Activated T-helper 1 cell treated with Interleukin-2 at 50 U/mL for 16 hours (primary cell): Measurements from ENCODE around the gene SKOR1.
A peak's percentile ranks its signal among the peaks of the same experiment; 100 is the strongest.

Source experiments
- DNase-seq: peaks from one replicate; pipeline ENCODE4 v3.0.0-alpha.2; 2020; ENCODE audit warnings: low read depth

Gene SKOR1

DNA sequence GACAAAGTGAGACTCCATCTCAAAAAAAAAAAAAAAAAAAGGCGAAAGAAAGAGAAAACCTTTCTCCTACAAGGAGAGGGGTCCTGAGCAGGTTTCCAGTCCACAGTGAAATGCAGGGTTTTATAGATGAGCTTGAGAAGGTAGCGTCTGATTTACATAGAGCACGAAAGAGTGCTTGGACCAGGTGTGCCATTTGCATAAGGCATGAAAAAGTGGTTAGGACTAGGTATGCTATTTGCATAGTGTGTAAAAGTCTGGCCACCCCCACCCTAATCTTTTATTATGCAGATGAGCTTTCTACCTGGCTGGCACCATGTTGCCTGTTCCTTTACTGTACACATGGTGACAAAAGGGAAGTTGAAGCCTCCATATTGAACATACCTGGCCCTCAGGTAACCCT is 28.1 kb downstream of the SKOR1 start:
- no peak for DNase-seq

DNA sequence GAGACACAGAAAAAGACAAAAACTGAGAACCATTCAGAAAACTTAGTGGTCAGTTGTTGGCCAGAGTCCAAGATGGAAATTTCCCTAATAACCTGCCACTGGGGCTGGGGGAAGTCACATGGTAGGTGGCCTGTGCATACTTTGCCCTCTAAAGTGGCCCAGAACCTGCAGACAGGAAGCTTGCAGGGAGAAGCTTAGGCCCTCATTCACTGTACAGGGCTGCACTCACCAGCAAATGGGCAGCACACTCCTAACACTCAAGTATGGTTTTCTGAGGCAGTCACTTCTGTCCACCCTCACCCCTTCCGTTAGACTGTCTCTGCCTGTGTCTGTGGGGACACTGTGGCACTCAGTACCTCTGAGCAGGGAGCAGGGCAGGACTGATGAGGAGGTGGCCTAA is 29.0 kb downstream of the SKOR1 start:
- DNase-seq, result no peak

DNA sequence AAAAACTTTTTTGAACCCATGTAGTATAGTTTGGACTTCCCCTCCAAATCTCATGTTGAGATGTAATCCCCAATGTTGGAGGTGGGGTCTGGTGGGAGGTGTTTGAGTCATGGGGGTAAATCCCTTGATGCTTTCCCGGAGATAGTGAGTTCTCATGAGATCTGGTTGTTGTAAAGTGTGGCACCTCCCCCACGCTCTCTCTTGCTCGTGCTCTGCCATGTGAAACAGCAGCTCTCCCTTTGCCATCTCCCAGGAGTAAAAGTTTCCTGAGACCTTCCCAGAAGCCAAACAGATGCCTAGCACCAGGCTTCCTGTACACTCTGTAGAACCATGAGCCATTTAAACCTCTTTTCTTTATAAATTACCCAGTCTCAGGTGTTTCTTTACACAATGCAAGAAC is 30.5 kb downstream of the SKOR1 start:
- DNase-seq, result no peak

DNA sequence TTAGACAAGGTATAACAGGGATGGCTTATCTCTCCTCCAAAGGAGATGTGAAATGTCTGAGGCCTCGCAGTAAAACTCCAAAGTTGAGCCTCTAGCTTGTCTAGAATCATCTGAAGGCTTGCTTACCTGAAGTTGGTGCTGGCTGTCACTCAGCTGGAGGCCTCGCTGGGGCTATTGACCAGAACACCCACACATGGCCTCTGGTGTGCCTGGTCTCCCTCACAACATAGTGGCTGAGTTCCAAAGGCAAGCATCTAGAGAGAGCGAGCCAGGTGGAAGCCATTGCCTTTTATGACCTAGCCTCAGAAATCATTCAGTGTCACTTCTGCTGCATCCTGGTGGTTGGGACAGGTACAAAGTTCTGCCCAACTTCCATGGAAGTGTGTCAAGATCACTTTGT is 31.9 kb downstream of the SKOR1 start:
- DNase-seq, result no peak

DNA sequence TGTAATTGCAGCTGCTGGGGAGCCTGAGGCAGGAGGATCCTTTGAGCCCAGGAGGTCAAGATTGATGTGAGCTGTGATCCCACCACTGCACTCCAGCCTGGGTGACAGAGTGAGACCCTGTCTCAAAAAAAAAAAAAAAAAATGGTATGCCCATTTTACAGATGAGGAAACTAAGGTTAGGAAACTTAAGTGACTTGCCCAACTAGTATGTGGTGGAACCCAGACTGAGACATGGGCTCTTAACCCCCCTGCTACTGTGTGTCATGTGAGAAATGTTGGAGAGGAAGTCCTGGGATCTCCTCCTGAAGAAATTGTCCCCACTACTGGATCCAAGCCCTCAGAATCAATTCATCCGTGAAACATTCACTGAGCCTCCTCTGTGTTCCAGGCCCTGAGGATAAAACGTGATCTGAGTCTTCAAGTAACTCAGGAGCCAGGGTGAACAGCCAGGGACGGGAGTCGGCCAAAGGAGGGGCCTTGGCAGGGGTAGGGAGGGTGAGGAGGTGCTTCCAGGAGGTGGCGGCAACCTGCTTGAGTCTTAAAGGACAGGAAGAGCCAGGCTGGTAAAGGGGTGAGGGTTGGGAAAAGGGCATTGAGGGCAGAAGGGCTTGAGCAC is 34.1 kb downstream of the SKOR1 start:
- no peak for DNase-seq

DNA sequence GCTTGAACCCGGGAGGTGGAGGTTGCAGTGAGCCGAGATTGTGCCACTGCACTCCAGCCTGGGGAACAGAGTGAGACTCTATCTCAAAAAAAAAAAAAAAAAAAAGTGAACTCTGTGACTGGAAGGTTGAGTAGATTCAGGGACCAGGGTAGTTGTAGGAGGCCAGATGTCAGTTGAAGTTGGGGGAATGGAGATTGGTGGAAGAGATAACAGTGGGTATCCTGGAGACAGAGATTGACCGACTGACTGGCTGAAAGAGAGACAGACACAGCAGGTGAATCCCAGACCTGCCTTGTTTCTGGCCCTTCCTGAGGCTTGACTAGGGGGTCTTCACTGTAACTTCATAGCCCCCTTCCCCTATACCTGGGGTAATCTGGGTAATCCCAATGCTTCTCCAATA is 36.7 kb downstream of the SKOR1 start:
- DNase-seq, result no peak

DNA sequence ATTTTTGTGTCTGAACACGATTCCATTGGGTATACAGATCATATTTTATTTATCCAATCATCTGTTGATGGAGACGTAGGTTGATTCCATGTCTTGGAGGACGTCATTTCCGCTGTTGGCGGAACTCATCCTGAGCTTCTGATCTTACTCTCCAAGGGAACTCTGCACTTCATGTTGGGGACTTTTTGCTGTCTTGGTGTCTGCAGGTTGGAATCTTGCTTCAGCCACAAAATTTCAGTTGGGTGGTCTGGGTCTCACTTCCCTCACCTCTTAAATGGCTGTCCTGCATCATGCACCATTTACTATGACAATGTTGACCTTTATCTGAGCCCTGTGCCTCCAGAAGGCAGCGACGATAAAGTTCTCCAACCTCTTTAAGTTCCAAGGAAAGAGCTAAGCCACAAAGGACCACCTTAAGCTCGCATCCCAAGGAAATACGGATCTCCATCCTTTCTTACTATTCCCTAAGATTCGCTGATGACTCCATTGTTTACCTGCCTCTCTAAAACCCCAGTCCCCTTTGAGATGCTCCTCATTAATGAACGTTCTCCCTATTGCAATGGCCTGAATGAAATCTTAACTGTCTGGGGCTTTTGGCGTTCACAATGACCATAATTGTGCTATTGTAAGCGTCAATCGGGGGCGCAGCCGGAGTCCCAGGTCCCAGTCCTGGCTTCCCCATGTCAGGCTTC is 37.6 kb downstream of the SKOR1 start:
- DNase-seq, result no peak

DNA sequence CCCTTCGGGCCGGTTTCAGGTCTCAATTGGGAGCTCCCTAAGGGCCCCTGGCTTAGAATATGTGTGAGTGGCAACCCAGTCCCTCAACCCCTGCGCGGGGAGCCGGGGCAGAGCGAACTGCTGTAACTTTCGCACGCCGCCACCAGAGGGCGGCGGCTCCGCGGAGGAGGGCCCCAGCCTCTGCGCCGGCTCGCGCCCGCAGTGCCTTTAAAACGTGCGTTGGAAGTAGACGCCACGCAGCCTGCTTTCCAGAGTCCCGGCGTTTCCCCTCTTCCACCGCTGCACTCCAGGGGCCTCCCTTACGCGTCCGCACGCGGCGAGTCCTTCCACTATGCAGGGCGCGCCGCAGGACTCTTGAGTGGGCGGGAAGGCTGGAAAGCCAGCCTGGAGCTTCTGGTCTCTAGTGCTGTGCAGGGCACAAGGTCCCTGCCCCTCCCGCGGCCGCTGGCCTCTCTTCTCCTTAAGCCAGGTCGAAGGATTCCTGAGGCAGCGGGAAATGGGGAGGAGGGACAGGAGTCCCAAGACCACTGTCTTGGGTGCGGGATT is 38.2 kb downstream of the SKOR1 start:
- DNase-seq, result peak; percentile 50

DNA sequence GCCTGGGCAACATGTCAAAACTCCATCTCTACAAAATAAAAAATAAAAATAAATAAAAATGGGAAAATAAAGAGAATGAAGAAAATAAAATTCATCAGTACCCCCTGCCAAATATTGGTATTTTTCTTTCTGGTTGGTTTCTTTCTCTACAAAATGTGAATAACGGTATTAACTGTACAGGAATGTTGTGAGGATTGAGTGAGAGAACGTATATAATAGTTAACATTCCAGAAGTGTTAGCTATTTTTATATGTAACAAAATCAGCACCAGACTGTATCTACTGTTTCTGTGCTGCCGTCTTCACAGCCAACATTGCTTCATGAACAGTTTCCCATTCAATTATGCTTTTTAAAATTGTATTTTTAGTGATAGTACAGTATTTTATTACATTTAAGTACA is 40.0 kb downstream of the SKOR1 start:
- no peak for DNase-seq

DNA sequence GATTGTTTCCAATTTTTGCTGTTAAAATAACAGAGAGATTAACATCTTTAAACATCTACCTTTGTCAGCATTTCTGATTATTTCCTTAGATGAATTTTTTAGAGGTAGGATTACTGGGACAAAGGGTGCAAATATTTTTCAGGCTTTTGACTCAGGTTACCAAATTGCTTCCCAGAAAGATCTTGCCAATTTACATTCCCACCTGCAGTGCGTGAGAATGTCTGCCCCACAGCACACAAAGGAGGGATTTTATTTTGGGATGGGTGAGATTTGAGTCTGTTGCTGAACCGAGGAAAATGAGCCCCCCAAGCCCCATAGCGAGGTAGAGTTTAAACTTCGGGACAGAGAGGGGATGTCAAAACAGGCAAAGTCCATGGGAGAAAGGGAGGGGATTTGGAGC is 40.5 kb downstream of the SKOR1 start:
- DNase-seq, result no peak

DNA sequence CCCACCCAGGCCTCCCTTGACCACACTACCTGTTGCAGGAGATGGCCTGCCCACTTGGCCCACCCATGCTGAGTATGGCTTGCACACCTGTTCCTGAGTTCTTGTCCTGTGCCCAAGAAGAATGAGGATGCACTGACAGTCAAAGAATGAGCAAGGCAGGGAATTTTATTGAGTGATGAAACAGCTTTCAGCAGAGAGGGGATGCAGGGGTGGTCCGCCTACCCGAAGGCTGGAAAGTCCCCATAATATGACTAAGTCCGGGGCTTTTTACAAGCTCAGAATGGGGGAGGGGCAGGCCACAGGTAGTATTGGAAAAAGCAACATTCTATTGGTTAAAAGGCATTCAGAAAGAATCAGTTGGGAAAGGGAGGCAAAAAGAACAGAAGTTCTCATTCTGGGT is 44.4 kb downstream of the SKOR1 start:
- no peak for DNase-seq

DNA sequence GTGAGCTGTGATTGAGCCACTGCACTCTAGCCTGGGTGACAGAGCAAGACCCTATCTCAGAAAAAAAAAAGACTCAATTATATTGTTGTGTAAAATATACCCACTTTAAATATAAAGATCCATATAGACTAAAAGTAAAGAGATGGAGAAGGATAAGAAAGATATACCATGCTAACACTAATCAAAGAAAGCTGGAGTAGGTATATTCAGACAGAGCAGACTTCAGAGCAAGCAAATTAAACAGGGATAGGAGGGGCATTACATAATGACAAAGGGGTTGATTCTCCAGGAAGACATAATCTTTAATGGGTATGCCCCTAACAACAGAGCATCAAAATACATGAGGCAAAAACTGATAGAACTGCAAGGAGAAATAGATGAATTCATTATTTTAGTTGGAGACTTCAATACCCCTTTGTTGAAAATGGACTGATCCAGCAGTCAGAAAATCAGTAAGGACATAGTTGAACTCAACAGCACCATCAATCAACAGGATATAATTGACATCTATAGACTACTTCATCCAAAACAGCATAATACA is 45.6 kb downstream of the SKOR1 start:
- DNase-seq, result no peak

DNA sequence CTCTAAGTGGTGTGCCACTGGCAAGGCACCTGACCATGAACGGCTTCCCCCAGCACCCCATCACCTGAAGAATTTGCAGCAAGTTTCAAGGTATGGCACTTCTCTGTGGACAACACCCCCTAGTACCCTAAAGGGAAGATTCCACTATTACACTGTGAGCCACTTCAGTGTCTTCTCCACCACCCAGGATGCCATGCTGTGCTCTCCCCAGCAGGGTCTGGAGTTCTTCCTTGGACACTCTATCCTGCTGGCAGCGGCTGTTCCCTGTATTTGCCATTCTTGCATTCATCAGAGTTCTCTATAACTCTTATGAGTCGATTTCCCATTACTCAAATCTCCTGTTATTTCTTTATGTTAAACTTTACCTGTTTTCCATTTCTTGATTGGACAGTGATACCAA is 48.5 kb downstream of the SKOR1 start:
- DNase-seq, result no peak

DNA sequence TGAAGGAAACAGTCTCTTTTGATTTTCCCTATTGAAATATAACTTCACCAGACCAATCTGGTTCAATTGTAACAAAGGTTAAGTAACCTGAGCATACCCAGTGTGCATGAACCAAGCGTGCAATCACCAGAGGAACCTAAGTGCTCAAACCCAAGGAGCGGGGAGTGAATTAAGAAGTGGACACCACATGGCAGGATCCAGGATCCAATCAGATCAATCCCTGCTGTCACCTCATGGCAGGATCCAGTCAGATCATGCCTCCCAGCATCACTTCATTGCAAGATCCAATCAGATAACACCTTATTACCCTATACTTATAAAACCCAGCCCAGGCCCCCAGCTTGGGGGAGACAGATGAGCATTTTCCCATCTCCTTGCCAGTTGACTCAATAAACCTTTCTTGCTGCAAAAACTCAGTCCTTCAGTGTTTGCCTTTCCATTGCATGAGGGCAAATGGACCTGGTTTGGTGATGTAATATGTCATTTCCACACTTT is 53.5 kb downstream of the SKOR1 start:
- no peak for DNase-seq

DNA sequence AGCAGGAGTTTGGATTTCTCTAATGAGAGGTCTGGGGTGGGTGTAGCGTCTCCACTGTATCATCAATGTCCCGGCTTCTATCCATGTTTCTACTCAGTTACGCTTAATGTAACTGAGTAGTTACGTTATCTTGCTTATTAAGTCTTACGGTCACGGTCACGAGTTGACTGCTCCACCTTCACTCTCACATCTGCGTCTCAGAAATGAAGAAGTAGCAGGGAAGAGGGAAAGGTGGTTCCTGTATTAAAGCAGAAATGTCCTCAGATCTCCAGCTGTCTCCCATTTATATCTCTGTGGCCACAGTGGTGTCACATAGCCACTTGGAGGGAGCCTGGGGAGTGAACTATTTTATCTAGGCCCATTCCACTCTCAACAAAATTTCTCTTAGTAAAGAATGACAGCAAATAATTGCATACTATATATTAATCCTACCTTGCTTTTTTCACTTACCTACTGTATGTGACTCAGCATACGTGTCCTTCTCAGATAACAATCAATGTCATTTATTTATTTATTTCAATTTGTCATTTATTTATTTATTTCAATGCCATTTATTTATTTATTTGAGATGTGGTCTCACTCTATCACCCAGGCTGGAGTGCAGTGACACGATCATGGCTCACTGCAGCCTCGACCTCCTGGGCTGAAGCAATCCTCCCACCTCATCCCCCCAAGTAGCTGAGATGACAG is 54.3 kb downstream of the SKOR1 start:
- no peak for DNase-seq

DNA sequence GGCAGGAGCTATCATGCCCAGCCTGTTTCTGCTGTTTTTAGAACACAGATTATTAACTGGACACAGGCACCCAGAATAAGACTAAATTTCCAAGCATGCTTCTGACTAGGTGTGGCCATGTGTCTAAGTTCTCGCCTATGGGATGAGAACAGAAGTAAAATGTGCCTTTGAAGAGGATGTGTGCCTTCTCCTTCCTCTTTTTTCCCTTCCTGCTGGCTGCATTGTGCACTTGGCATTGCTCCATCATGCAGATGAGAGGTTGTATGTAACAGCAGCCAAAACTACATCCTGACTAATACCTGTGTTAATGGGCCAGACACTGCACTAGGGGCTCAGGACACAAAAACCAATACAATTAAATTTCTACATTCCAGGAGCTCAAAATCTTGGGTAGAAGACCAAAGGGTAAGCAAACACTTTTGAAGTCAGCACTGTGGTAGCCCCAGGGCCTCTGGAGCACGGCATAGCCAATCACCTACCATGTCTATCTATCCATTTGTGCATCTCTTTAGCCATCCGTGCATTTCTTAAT is 55.4 kb downstream of the SKOR1 start:
- no peak for DNase-seq

DNA sequence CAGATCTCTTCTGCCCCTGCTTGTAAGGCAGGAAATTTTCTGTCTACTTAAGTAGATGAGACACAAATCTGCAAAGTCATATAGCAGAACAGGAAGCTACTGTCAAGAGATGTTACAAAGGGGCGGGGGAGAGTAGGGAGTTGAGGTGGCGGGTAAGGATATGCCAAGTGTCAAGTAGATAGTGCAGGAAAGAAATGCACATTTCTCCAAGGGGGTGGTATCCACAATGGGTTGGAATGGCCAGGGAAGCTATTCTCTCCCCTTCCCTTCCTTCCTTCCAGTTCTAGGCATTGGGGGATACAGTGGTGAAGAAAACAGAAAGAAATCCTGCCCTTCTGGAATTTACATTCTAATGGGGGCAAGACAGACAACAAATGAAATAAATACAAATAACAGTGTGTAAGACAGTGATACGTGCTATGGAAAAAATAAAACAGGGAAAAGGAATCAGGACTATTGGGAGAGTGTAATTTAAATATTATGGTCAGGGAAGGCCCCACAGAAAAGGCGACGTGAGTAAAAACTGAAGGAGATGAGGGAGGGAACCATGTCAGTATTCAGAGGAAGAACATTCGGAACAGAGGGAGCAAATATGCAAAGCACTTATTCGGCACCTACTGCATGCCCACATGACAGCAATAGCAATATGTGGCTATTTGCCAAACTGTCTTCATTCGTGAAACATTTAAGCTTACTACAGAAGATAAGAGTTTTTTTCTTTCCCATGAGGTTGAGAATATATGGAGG is 57.4 kb downstream of the SKOR1 start:
- no peak for DNase-seq

DNA sequence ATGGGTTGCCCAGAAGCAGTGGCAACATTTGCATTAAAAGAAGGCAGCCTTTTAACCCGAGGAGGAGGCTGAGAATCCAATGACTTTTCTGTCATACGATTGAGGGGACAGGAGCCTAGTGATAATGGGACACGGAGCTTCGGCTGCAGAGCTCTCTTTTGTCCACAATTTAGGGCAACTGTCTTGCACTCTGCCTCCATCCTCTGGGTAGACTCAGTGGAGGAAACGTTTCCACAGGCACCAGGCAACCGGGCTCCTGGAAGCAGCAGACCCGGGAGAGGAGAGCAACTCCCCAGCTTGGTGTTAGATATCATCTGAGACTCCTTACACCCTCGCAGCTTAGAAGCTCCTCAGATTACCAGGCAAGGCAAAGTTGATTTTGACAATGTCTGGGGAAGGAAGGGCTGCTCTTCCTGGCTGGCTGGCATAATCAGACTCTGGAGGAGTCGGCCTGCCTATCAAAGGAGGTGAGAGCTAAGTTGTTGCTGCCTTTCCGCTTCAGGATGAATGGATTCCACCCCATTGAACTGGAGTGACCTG is 58.0 kb downstream of the SKOR1 start:
- DNase-seq, result no peak

DNA sequence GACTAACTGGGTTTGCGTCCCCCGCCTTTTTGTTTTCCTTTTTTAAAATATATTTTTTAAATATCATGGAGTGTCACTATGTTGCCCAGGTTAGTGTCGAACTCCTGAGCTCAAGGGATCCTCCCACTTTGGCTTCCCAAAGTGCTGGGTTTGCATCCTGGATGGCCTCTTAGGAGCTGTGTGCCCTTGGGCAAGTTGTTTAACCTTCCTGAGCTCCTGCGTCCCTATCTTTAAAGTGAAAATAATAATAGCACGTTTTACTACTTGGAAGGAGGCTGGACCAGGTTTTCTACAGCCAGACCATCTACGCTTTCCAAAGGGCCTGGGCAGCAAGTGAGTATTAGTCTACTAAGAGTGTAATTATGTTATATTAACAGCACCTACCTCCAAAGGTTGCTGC is 58.7 kb downstream of the SKOR1 start:
- no peak for DNase-seq
